Uterus (tissue), 2 donors: ENCODE data around the gene RBM38.

Source experiments
- POLR2A ChIP-seq, 2 donors: fragments of 450-650 bp; IDR thresholded peaks; one replicate each; pipeline ENCODE4 v1.6.1; 2016; ENCODE audit warnings: antibody characterized with exemption in 2 of 2, mild to moderate bottlenecking in 1 of 2, moderate library complexity in 1 of 2
- TF ChIP-seq, protein P1 (sequence below), 4 experiments: fragments of 200-600 bp in 2 of 4; fragments of 450-650 bp in 2 of 4; sonication (generic) in 2 of 4; IDR thresholded peaks; one replicate each; pipeline ENCODE4 v1.5.1; 2016 to 2019; ENCODE audit warnings: antibody characterized with exemption in 4 of 4, mild to moderate bottlenecking in 2 of 4, moderate library complexity in 1 of 4

GRCh38 chr20:57438552-57438951 is 47.4 kb downstream of the RBM38 start:
- TF ChIP-seq POLR2A (IDR thresholded peaks at IDR 0.05), result no peak
- TF ChIP-seq, protein P1, sequence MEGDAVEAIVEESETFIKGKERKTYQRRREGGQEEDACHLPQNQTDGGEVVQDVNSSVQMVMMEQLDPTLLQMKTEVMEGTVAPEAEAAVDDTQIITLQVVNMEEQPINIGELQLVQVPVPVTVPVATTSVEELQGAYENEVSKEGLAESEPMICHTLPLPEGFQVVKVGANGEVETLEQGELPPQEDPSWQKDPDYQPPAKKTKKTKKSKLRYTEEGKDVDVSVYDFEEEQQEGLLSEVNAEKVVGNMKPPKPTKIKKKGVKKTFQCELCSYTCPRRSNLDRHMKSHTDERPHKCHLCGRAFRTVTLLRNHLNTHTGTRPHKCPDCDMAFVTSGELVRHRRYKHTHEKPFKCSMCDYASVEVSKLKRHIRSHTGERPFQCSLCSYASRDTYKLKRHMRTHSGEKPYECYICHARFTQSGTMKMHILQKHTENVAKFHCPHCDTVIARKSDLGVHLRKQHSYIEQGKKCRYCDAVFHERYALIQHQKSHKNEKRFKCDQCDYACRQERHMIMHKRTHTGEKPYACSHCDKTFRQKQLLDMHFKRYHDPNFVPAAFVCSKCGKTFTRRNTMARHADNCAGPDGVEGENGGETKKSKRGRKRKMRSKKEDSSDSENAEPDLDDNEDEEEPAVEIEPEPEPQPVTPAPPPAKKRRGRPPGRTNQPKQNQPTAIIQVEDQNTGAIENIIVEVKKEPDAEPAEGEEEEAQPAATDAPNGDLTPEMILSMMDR (IDR thresholded peaks at IDR 0.05), result no peak
